Activated CD8-positive, alpha-beta memory T cell treated with anti-CD3 and anti-CD28 coated beads, Interleukin-2, amount 50 U/mL, for 48 hours (primary cell): ENCODE results near the gene DLX4.

Source experiments
- DNase-seq: peaks from one replicate; pipeline ENCODE4 v3.0.0-alpha.2; 2020

The DLX4 gene

DNA sequence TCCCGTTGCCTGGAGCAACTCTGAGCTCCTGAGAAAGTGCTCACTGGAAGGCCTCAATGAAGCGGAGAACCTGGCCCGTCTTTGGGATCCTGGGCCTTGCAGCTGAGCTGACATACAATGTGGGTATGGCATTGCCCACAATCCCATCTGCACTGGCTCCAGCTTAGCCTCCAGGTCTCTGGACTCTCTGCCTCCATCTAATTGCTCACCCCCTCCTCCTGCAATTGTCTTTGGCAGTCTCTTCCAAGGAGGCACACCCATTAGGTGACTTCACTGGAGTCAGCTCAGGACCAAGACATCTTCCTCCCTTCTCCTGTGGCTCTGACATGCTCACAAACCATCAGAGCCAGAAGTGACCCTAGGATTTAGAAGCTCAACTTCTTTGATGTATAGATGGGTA, 1.5 kb downstream of the DLX4 start:
- DNase-seq = no peak

DNA sequence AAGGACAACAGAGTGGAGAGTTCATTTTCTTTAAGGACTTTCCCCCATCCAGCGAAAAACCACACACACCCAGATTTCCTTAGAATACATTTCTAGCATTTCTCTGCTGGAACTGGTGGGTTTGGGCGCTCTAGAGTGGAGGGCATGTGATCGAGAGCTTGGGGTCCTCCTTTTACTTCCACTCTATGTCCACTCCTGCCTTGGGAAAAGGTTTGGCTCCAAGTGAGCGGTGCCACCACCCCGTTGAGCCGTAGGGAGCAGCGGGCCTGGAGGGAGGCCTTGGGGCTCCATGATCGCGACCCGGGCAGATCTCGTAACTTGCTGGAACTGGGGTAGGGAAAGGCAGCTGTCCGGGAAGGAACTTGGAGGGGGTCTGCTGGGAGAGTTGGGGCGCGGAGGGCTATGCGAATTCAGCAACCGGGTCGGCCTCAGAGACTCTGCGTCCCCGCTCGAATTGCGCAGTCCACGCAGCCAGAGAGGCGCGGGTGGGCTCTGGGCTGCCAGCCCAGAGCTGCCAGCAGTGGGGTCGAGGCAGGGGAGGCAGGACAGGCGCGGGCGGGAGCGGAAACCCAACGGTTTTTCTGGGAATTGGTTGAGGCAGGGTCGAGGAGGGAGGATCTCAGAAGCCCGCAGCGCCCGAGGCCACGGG, 2.3 kb downstream of the DLX4 start:
- no peak for DNase-seq

DNA sequence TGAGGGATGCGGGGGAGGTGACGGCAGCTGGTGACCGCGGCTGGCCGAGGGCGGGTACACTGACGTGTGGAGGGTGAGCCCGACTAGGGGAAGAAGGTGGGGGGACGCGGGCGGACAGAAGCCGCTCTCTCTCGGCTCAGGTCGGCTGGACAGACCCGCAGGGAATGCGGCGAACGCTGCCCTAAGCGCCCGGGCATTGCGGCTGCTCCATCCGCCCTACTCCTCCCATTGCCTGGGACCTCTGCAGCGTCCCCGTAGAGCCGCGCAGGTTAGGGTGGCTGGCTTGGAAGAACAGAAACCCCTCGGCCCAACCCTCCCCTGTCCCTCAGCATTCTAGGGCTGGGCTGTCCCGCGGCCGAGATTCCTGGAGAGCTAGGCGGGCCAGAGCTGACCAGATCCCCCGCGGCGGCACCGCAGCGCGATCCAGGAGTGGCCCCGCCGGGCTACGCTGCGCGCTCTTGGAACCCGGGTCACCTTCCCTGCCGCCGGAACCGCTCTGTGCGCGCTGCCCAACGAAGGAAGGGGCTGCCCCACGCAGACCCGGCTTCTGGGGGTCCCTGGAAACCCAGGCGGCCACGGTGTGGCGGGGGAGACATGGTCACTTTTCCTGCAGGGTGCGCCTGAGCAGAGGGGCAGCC, 3.0 kb downstream of the DLX4 start:
- DNase-seq = no peak

DNA sequence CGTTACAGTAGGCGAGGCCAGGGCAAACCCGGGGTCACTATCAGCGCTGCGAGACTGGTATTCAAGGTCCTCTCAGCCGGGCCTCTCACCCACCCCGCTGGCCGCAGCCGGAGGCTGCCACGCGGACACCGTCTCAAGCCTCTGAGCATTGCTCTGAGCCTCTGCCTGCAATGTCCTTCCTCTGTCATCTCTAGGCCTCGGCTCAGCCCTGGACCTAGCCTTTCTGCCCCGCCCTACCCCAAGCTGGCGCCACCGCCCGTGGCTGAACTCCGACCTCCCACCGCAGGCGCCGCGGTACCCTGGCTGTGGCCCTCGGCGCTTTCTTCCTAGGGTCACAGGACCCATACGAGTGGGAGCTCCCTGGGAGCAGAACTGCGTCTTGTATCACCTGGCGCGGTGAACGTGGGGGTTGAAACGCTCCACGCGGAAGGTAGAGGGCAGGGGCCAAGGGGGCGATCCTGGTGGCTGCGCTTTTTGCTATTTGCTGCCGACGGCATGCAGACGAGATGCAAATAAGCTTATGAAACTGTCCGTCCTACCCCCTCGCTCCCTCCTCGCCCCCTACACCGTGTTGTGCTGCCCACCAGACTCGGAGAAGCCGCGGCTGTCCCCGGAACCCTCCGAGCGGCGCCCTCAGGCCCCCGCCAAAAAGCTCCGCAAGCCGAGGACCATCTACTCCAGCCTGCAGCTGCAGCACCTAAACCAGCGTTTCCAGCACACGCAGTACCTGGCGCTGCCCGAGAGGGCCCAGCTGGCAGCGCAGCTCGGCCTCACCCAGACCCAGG, 3.7 kb downstream of the DLX4 start:
- no peak for DNase-seq

DNA sequence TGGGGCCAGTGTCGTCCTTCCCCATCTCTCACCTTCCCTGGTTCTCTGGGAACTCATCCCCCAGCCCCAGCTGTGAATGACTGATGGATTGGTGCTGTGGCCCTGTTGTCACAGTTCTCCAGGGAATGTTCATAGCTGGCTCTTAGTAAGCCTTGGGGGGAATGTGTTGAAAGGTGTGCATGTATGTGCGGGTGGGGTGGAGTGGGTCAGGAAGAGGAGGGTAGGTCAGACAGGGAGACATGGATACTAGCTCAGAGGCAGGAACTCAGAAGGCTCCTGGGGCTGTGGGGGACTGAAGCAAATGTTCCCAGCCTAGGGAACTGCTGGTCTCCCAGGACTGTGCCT, 4.3 kb downstream of the DLX4 start:
- no peak for DNase-seq

DNA sequence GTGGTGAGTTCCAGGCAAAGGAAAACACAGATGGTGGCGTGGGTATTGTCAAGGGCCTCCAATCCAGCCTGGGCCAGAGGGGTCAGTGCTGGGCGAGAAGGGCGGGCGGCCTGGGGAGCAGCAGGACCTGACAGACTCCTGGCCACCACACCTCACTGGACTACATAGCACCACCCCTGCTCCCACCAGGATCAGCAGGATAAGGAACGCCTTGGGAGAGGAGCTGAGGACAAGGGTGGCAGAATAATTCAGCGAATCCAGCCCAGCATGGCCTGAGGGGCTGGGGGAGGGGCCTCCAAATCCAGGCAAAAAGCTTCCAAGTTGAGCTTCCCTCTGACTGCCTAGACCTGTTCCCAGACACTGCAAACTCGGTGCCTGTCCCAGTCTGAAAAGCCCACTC, 6.5 kb downstream of the DLX4 start:
- DNase-seq = no peak

DNA sequence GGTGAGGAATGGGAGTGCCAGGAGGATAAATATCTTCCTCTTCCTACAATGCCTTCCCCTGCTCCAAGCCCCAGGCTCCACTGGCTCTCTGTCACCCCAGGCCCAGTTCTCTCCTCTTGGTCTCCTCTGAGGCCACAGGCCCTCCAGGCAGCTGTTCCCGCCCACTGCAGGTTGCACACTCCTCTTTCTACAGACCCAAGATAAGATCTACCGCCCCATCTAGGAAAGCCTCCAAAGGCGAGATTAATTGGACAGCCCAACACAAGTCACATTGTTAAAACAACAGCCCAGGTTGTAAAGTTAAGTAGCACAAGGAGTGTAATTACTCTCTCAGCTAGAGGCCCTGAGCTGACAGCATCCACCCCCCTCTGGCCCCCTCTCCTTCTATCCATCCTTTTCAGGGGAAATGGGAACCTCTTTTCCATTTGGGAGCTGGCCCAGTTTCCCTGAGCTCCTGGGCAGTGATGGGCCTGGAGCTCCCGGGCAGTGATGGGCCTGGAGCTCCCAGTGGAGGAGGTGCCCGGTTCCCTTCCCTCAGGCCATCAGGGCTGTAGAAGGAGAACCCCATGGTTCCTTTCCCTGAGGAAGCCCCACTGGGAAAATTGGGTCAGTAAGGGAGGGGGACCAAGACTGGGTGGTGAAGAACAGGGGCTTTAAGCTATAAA, 7.3 kb downstream of the DLX4 start:
- no peak for DNase-seq

DNA sequence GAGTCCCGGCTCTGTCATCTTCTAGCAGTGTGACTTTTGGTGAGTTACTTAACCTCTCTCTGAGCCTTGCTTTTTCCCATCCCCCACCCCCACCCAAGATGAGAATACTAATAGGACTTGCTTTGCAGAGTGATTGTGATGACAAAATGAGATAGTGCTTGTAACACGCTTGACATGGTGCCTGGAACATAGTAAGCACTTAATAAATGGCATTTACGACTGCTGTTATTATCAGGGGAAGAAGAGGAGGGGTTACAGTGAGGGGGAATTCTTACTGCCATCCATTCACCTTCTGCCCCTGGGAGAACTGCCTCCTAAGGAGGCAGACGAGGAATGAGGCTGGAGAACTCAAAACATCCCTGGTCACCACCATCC, 7.8 kb downstream of the DLX4 start:
- no peak for DNase-seq

DNA sequence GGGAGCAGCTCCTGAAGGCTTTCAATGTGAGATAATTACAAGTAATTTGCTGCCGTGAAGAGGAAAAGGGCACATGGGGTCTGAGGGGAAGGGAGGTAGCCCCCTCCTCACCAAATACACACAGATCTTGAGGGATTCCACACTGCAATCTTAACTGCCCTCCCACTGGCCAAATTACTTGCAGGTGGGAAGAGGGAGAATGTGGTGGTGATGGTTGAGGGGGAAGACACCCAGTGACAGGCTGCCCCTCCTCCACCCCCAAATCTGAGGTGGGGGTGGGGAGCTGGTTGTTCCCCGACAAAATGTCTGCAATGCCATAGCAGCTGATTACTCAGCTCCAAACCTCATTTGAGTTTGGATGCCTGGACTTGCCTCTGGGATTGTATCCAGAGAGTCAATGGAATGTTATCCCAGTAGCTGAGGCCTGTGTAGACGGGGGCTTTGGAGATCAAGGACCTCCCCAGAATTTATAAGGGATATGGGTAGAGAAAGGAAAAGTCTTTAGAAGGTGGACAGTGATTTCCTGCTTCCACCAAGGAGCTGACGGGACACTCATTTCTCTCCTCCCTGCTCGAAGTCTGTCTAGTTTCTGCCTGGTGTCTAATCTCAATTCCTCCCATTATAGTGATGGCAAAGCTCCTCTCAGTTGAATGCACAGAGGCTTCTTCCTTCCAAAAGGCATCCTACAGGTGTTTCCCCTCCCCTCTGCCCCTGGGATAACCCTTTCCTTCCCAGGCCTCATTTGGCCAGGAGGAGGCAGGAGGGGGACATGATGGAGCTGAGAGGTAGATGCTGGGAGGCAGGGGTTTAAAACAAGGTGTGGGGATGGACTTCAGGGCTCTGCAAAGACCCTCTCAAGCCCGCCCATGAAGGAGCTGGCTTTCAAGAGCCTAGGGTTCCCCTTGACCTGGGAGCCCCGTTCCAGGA, 8.7 kb downstream of the DLX4 start:
- DNase-seq = no peak

DNA sequence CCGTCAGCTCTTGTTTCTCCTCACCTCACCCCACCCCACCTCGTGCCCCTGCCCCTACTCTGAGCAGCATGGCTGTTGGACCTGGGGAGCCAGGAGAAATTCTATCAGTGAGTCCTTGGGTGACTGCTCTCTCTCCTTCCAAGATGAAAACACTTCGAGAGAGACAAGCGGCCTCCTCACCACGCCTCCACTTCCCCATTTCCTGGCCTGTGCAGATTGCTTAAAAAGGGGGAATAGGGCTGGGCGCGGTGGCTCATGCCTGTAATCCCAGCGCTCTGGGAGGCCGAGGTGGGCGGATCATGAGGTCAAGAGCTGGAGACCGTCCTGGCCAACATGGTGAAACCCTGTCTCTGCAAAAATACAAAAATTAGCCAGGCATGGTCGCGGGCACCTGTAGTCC, 9.5 kb downstream of the DLX4 start:
- DNase-seq = no peak

DNA sequence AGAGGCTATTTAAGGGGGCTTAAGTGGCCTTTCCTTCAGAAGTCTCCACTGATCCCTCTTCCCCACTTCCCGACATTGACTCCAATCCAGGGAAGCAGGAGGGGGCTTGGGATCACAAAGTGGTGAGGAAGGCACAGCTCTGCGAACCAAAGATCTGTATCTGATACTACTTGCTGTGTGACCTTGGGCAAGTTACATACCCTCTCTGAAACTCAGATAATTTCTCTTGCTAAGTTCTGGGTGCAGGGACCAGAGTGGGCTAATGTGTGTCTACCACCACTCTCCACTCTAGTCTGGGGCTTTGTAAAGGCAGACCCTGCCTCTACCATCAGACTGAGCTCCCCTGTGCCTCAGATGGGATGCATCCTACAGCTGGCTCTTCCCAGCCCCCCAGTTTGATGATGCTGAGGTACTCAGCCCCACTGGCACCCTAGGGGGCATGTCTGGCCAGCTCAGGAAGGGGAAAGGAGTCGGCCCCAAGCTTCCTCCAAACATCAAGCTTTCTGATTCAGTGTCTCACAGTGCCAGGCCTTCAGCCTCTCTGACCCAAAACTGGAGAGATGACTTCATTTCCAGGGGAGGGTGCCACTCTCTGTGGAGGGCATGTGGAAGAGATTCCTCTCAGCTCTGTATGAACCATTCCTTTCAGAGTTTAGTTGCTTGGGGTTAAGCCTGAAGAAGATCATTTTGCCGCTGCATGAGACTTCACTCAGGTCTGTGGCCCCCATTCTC, 10.9 kb downstream of the DLX4 start:
- no peak for DNase-seq

DNA sequence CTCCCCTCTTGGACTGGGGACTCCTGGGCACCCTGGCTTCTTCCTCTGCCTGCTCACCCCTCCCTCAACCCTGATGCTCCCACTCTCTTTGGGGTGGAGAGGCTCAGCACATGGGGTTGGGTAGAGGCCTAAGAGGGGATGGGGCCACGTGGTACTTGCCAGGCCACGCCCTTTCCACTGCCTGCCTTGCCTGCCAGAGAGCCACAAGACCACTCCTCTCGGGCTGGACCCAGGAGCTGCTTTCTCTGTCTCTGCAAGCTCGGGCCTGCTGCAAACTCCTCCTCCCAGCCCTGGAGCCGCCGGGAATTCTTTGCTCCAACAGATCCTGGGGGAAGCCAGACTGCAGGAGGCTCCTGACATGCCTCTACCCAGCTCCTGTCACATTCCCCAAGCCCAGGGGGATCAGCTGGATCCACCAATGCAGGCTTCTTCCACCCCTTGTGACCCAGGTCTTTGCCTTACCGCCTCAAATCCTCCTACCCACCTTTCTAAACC, 11.8 kb downstream of the DLX4 start:
- no peak for DNase-seq

DNA sequence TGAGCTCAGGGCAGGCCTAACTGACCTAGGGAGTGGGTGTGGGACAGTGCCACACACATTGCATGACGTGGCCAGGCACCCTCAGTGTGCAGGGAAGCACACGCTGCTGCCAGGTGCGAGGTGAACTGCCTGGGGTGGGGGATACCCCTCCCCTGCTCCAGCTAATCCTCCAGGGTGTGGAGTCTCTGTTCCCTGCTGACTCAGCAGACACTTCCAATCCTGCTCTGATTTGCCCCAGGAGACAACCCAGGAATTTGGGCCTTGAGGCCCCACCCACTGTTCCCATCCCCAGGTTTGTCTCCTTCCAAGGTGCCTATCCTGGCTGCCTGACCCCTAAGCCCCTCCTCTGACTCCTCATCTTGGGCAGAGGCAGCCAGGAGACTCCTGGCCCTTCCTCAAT, 15.3 kb downstream of the DLX4 start:
- no peak for DNase-seq

DNA sequence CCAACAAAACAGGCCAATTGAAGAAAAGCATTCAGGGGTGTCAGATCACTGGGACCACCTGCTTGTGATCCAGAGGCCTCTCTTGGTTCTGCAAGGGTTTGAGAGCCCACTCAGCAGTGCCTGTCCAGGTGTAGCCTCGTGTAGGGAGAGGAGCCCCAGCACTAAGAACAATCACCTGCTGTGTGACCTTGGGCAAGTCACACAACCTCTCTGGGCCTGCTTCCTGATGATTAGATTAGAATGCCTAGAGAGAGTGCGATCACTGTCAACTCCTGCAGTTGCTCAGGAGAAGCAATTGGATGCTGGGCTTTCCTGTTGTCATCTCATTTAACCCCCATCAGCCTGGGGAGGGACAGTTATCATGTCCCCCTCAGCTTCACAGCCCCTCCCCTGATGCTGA, 15.8 kb downstream of the DLX4 start:
- no peak for DNase-seq

DNA sequence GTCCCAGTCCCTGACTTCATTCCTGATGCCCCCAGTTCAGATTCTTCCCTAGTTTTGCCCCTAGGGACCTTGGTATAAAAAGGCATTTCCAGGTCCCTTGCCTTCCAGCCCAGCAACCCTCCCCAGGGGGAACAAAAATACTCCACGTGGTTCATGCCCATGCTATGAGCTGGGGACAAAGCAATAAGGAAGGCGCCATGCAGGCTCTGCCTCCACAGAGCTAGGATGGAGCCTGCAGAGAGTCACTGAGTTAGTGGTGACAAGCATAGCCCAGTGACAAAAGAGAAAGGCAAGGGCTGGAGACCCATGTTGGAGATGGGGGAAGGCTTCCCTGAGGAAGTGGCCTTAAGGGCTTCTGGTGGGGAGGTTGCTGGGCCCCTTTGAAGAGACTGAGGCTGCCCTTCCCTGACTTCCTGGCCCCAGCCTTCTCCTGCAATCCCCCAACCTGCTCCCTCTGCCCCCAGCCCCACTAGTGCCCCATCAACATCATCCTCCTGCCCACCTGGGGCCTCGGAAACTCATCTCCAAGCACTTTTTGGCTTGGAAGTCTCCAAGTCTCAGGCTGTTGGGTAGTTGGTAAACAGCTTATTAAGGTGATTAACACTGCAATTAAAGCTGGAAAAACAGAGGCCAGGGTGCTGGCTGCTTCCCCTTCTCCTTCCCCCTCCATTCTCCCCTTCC, 16.5 kb downstream of the DLX4 start:
- no peak for DNase-seq

DNA sequence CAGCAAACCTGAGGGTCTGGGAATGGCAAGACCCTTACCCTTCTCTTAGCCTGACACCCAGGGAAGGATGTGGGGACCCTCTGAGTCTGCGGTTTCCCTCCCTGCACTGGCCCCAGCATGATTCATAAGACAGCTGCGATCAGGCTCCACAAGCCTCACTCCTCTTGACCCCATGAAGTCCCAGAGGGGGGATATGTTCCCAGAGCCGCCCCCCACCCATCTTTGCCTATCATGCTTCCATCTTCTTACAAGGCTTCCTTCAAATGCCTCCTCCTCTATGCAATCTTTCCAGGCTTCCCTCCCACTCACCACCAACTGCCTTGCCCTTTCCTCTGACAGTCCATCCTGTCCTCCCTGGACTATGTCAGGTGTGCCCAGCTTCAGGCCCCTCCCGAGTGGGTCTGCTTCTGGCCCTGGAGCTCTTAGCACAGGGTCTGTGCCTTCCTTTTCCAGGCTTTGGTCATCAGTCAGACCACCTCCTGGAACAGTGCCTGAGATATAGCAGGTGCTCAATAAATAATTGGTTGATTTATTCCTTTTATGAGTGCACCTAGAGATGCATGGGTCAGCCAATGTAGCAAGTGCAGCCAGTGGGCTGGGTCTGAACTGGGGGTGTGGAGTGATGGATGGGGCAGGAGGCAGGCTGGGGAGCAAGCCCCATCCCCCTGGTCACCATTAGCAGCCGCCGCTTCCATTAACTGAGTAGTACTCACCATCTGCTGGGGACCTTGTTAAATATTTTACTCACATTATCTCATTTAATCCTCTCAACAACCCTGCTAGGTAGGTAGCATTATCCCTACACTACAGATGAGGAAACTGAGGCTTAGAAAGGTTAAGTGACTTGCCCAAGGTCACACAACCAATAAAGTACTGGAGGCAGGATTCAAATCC, 17.7 kb downstream of the DLX4 start:
- DNase-seq = peak; percentile 29

DNA sequence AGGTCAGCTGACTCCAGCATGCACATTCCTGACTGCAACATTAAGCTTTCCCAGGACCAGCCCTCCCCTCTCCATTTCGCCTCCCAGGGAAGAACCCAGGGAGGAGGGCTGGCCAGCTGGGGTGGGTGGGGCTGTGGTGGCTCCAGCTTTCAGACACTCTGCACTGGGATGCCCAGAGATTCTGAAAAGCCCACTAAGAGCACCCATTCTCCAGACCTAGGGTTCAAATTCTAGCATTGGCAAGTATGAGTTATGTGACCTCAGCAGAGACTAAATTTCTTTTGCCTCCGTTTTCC, 18.2 kb downstream of the DLX4 start:
- peak; percentile 12 for DNase-seq

DNA sequence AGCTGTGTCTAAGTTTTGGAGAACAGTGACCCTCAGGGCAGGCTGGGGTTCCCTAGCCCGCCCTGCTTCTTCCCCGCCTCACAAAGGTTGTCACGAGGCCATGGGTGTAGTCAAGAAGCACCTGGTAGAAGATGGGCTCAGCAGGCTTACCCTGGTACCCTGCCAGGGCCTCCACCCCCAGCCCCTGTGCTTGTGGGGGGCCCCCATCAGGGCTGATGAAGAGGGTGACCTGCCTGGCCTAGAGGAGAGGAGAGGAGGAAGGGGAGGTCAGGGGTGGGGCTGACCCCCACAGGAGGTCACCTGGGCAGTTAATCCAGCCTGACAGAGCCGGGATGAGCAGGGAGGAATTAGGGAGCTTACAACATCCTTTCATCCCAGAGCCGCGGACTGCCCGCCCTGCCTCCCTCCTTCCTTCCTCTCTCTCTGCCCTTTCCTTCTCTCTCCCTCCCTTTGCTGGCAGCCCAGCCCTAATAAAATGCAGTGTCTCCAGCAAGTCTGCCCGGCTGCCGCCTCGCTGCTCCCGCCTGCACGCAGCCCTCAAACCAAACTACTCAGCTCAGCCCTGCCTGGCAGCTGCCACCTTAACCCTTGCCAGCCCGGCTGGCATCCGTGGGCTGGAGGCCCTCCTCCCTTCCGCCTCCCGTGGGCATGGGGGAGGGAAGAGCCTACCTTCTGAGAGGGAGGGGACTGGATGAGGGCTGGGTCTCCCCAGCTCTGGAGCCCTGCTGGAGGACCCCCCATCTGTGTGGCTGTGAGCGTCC, 18.9 kb downstream of the DLX4 start:
- DNase-seq = peak; percentile 45

DNA sequence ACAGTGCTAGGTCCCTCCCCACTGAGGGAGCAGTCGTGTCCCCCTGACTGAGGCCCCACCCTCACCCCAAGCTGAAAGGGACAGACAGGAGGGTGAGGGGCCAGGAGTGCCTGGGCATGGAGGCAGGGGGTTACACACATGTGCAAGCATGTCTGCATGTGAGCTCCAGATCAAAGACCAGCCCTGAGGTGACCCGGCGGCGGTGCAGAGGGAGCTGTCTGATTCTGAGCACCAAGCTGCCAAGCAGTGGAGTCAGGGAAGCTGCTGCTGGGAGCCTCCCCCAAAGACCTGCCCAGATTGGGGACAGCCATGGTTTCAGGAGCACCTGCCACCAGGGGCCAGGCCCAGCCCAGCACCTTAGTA, 20.5 kb downstream of the DLX4 start:
- peak; percentile 44 for DNase-seq

DNA sequence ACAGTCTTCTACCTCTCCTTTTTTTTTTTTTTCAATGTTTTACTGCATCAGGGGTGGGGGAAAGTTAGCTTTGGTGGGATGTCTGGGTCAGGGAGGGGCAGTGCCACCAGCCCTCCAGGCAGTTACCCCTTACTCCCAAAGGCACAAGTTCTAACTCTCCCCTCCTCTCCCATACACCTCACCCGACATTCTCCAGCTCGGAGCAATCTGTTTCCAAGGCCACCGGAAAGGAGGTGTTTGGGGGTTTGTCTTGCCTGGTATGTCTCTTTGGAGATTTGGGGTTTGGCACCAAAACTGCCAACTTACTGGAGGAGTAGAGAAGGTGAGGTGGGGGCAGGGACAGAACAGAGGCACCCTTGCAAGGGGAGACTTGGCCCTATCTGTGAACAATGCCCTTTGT, 21.3 kb downstream of the DLX4 start:
- no peak for DNase-seq
